ENCODE measurements around the gene CDKN2A. TPM values are rescaled to one million over a fixed set of nuclear protein-coding genes. Genes with fewer than 3 reads are reported as not detected.
A peak's percentile ranks its signal among the peaks of the same experiment; 100 is the strongest.

The CDKN2A gene
- total and polyA plus RNA-seq, 5 donors from 2014 or later: 9.6 to 22.5 (median 16.5) TPM

DNA sequence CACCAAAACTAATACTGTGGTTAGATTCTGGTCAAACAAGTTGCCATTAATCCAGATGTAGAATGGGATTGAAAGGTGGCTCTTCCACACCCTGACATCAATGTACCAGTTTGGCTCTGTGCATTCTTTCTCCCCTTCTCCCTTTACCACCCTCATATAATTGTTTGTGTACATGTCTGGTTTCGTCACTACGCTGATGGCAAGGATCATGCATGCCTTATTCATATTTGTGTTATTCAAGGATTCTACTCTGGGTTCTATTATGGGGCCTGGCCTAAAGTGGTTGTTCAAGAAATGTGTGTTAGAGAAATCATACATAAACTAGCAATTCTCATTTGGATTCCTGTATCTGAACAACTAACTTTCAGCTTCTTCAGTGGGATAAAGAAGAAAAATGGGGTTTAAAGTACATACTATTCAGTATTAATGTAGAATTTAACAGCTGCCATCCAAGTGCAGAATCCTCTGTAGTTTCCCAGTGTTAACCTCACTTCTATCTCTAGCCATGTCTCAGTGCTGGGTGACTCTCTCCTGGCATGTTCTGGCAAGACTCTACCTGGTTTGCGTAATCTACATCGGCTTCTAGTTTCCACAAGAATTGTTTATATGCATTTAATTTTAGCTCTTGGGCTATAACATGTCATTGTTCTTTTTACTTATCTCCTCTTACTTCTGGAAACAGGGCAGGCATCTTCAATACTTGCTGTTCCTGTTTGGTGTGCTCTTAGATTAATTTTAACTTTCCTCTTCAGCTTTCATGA, 42.9 kb upstream of the CDKN2A start:
- H3K27me3 Mint-ChIP-seq: peaks cover 6% of the 10 kb centered on the region
- peak overlapping the region in 1 of 3 donors; percentile 27 for H3K27ac Mint-ChIP-seq
- no peaks in the 10 kb centered on the region for H3K9me3 ChIP-seq (ENCODE audit: control insufficient read depth in 2 of 2, low read length in 2 of 2)
- no peak overlapping the region for H3K4me3 ChIP-seq (ENCODE audit: low read depth, low read length)
- H3K27ac ChIP-seq (ENCODE audit: insufficient read depth, low read length, poor library complexity, severe bottlenecking): no peak overlapping the region
- H3K4me1 Mint-ChIP-seq: peaks cover 0 to 17% (median 10%) of the 10 kb centered on the region in 4 donors
- no peaks in the 10 kb centered on the region for H3K4me1 ChIP-seq (ENCODE audit: control insufficient read depth, insufficient read depth, low read length, poor library complexity, severe bottlenecking)
- no peaks in the 10 kb centered on the region for H3K27me3 ChIP-seq (ENCODE audit: control insufficient read depth, insufficient read depth, low read length)
- peaks cover 3% of the 10 kb centered on the region for H3K36me3 Mint-ChIP-seq
- no peak overlapping the region for H3K4me3 Mint-ChIP-seq
- no peaks in the 10 kb centered on the region for H3K36me3 ChIP-seq (ENCODE audit: control insufficient read depth, insufficient read depth, low read length)
- H3K9me3 Mint-ChIP-seq: no peaks in the 10 kb centered on the region
- ATAC-seq (ENCODE audit: low read depth in 2 of 2) (no peak), DNase-seq (no peak)

DNA sequence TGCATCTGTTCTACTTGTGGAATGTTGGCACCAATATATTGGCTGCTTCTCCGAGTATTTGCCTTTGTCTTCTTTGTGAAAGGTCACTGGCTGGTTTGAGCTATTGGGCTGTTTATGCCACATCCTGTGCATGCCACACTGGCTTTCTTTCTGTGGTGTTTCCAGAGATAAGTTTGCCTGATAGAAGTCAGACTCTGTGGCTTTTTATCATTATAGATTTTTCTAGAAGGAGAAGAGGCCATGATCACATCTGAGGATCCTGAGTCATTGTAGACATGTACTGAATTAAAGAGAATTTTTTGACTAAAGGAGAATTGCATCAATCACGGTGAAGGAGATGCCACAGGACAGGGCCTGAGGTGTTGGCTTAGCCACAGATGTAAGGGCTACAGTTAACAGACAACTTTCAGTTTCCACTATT, 41.4 kb upstream of the CDKN2A start:
- Histone ChIP-seq H3K4me1 (ENCODE audit: control insufficient read depth, insufficient read depth, low read length, poor library complexity, severe bottlenecking) (no peaks in the 10 kb centered on the region), H3K27me3 (ENCODE audit: control insufficient read depth, insufficient read depth, low read length) (no peaks in the 10 kb centered on the region), H3K27ac (ENCODE audit: insufficient read depth, low read length, poor library complexity, severe bottlenecking) (no peak overlapping the region), H3K4me3 (ENCODE audit: low read depth, low read length) (no peak overlapping the region), H3K9me3 (ENCODE audit: control insufficient read depth in 2 of 2, low read length in 2 of 2) (no peaks in the 10 kb centered on the region), H3K36me3 (ENCODE audit: control insufficient read depth, insufficient read depth, low read length) (no peaks in the 10 kb centered on the region)
- ATAC-seq (ENCODE audit: low read depth in 2 of 2) (no peak), DNase-seq (peak in 1 of 3 donors; percentile 41)
- H3K4me3 Mint-ChIP-seq: no peak overlapping the region
- peaks cover under 1% of the 10 kb centered on the region for H3K27me3 Mint-ChIP-seq
- H3K9me3 Mint-ChIP-seq: no peaks in the 10 kb centered on the region
- H3K4me1 Mint-ChIP-seq: peaks cover 0 to 11% (median 1%) of the 10 kb centered on the region in 4 donors
- no peak overlapping the region for H3K27ac Mint-ChIP-seq
- peaks cover 4% of the 10 kb centered on the region for H3K36me3 Mint-ChIP-seq

DNA sequence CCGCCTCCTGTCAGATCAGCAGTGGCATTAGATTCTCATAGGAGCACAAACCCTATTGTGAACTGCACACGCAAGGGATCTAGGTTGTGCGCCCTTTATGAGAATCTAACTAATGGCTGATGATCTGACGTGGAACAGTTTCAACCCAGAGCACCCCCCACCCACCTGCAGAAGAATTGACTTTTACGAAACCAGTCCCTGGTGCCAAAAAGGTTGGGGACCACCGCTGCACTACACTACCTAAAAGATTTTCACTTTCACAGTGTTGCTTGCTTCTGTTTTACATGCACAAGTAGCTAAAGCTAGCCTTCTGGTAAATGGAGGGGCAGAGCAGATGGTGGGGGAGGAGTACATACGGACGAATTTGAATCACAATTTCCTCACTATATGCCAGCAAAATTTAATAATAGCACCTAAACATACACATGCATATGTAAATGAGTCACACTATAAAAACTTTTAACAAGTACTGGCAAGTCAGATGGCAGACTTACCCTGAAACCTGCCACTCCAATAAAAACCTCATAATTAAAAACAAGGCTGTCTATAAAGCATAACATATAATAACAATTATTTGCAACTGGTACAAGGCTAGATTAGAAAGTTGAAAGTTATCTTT, 38.9 kb upstream of the CDKN2A start:
- Mint-ChIP-seq H3K4me1 (peaks cover 0 to 11% (median 2%) of the 10 kb centered on the region in 4 donors), H3K27me3 (no peaks in the 10 kb centered on the region), H3K27ac (no peak overlapping the region), H3K9me3 (no peaks in the 10 kb centered on the region), H3K4me3 (no peak overlapping the region), H3K36me3 (peaks cover 4% of the 10 kb centered on the region)
- no peaks in the 10 kb centered on the region for H3K36me3 ChIP-seq (ENCODE audit: control insufficient read depth, insufficient read depth, low read length)
- DNase-seq (no peak), ATAC-seq (ENCODE audit: low read depth in 2 of 2) (no peak)
- no peaks in the 10 kb centered on the region for H3K4me1 ChIP-seq (ENCODE audit: control insufficient read depth, insufficient read depth, low read length, poor library complexity, severe bottlenecking)
- H3K27me3 ChIP-seq (ENCODE audit: control insufficient read depth, insufficient read depth, low read length): no peaks in the 10 kb centered on the region
- H3K27ac ChIP-seq (ENCODE audit: insufficient read depth, low read length, poor library complexity, severe bottlenecking): no peak overlapping the region
- no peaks in the 10 kb centered on the region for H3K9me3 ChIP-seq (ENCODE audit: control insufficient read depth in 2 of 2, low read length in 2 of 2)
- H3K4me3 ChIP-seq (ENCODE audit: low read depth, low read length): no peak overlapping the region

DNA sequence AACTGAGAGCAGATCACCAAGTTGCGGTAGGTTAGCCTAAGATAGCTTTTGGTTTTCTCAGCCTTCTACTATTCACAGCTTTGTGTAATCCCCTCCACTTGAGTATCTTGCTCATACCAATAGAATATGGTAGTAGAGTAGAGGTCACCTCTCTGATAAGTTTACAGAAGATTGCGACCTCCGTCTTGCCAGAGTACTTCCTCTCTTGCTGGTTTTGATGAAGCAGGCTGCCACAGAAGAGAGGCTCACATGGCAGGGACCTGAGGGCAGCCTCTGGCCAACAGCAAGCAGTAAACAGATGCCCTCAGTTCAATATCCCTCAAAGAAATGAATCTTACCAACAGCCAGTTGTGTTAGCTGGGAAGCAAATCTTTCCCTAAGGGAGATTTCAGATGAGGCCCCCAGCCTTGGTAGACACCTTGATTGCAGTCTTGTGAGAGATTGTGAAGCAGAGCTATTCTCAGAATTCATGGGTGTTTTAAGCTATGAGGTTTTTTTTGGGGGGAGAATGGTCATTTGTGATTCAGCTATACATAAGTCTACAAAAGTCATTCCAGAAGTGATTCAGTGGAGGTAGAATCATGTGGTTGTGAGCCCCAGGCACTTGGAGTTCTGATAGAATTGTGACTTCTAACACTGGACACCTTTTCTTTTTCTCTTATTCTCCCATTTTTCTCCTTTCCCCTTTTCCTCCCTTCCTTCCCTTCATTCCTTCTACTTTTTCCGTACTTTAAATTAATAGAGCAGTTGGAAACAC, 37.6 kb upstream of the CDKN2A start:
- no peak for DNase-seq
- Mint-ChIP-seq H3K27ac (no peak overlapping the region), H3K9me3 (no peaks in the 10 kb centered on the region), H3K4me3 (no peak overlapping the region), H3K36me3 (peaks cover 4% of the 10 kb centered on the region), H3K4me1 (peaks cover 0 to 11% (median 2%) of the 10 kb centered on the region in 4 donors), H3K27me3 (no peaks in the 10 kb centered on the region)
- no peaks in the 10 kb centered on the region for H3K27me3 ChIP-seq (ENCODE audit: control insufficient read depth, insufficient read depth, low read length)
- H3K4me3 ChIP-seq (ENCODE audit: low read depth, low read length): no peak overlapping the region
- H3K9me3 ChIP-seq (ENCODE audit: control insufficient read depth in 2 of 2, low read length in 2 of 2): no peaks in the 10 kb centered on the region
- H3K4me1 ChIP-seq (ENCODE audit: control insufficient read depth, insufficient read depth, low read length, poor library complexity, severe bottlenecking): no peaks in the 10 kb centered on the region
- H3K27ac ChIP-seq (ENCODE audit: insufficient read depth, low read length, poor library complexity, severe bottlenecking): no peak overlapping the region
- ATAC-seq (ENCODE audit: low read depth in 2 of 2): no peak
- no peaks in the 10 kb centered on the region for H3K36me3 ChIP-seq (ENCODE audit: control insufficient read depth, insufficient read depth, low read length)

DNA sequence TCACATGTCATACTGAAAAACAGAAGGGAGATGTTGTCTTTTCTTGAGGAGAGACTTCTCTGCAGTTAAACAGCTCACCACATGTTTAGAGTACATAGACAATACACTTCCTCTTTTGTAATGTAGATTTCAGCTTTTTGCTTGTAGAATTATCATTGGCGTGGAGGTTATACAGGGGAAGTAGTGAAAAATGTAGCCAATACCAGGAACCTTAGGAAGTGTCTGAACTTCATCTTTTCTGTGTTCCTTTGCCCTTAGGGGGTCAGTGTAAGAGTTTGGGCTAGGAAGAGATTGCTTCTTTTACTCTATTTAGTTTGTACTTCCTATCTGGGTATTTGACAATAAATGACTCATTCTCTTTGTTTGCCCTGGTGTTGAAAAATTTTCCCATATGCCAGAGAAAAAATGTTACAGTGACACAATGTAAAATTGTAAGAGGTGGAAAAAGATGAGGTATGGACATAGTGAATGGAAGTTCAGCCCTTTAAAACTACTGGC, 36.0 kb upstream of the CDKN2A start:
- H3K9me3 Mint-ChIP-seq: no peaks in the 10 kb centered on the region
- Histone ChIP-seq H3K27ac (ENCODE audit: insufficient read depth, low read length, poor library complexity, severe bottlenecking) (no peak overlapping the region), H3K36me3 (ENCODE audit: control insufficient read depth, insufficient read depth, low read length) (no peaks in the 10 kb centered on the region), H3K4me3 (ENCODE audit: low read depth, low read length) (no peak overlapping the region), H3K9me3 (ENCODE audit: control insufficient read depth in 2 of 2, low read length in 2 of 2) (no peaks in the 10 kb centered on the region), H3K27me3 (ENCODE audit: control insufficient read depth, insufficient read depth, low read length) (peaks cover 2% of the 10 kb centered on the region), H3K4me1 (ENCODE audit: control insufficient read depth, insufficient read depth, low read length, poor library complexity, severe bottlenecking) (no peaks in the 10 kb centered on the region)
- H3K27ac Mint-ChIP-seq: no peak overlapping the region
- no peaks in the 10 kb centered on the region for H3K27me3 Mint-ChIP-seq
- ATAC-seq (ENCODE audit: low read depth in 2 of 2): no peak
- H3K4me3 Mint-ChIP-seq: no peak overlapping the region
- DNase-seq: peak in 1 of 3 donors; percentile 45
- peaks cover 0 to 6% (median 2%) of the 10 kb centered on the region in 4 donors for H3K4me1 Mint-ChIP-seq
- H3K36me3 Mint-ChIP-seq: peaks cover 4% of the 10 kb centered on the region

DNA sequence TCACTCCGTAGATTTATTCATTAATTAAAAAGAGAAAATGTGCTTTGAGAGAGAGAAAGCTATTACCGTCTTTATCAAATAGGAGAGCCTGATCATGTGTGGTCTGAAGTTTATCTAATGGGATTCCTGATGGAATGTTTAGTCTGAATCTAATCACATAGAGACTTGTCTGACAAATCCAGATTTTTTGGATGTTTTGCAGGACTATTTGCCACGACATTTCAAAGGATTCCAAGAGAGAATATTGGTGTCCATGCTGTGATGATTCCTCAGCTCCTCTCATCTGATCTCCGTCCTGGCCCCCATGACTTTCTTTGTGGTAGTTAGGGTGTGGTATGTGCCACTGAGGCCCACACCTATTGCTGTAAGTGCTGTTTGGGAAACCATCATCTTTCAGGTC, 35.0 kb upstream of the CDKN2A start:
- Mint-ChIP-seq H3K27ac (no peak overlapping the region), H3K4me1 (peaks cover 0 to 2% (median 0%) of the 10 kb centered on the region in 4 donors)

DNA sequence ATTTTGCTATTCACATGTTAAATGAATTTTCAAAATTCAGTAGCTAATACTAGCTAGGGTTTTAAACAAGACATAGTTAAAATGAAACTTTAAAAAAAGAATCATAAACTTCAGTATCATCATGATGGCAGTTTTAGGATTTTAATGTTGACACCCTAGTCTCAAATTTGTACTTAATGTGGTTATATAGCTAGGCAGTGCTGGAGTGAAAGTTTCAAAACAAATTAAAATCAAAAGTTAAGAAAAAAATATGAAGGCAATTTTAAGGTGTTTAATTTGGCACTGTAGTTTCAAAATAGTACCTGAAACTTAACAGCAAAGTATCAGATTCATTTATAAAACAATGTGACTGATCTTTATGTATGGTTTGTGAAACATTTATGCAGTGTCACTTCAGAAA, 34.2 kb upstream of the CDKN2A start:
- Mint-ChIP-seq H3K4me3 (no peak overlapping the region), H3K27ac (no peak overlapping the region), H3K36me3 (peaks cover 4% of the 10 kb centered on the region), H3K27me3 (peaks cover 4% of the 10 kb centered on the region), H3K9me3 (no peaks in the 10 kb centered on the region), H3K4me1 (peaks cover 0 to 2% (median 0%) of the 10 kb centered on the region in 4 donors)
- DNase-seq (no peak), ATAC-seq (ENCODE audit: low read depth in 2 of 2) (no peak)
- Histone ChIP-seq H3K27me3 (ENCODE audit: control insufficient read depth, insufficient read depth, low read length) (peaks cover 7% of the 10 kb centered on the region), H3K4me1 (ENCODE audit: control insufficient read depth, insufficient read depth, low read length, poor library complexity, severe bottlenecking) (no peaks in the 10 kb centered on the region), H3K36me3 (ENCODE audit: control insufficient read depth, insufficient read depth, low read length) (no peaks in the 10 kb centered on the region), H3K9me3 (ENCODE audit: control insufficient read depth in 2 of 2, low read length in 2 of 2) (no peaks in the 10 kb centered on the region), H3K4me3 (ENCODE audit: low read depth, low read length) (no peak overlapping the region), H3K27ac (ENCODE audit: insufficient read depth, low read length, poor library complexity, severe bottlenecking) (no peak overlapping the region)

More for the DNA sequence above, 35.0 kb upstream of the CDKN2A start:
- no peak overlapping the region for H3K4me3 ChIP-seq (ENCODE audit: low read depth, low read length)
- ATAC-seq (ENCODE audit: low read depth in 2 of 2) (no peak), DNase-seq (no peak)
- no peaks in the 10 kb centered on the region for H3K27me3 Mint-ChIP-seq
- no peak overlapping the region for H3K4me3 Mint-ChIP-seq
- no peaks in the 10 kb centered on the region for H3K9me3 ChIP-seq (ENCODE audit: control insufficient read depth in 2 of 2, low read length in 2 of 2)
- H3K4me1 ChIP-seq (ENCODE audit: control insufficient read depth, insufficient read depth, low read length, poor library complexity, severe bottlenecking): no peaks in the 10 kb centered on the region
- H3K36me3 Mint-ChIP-seq: peaks cover 4% of the 10 kb centered on the region
- no peak overlapping the region for H3K27ac ChIP-seq (ENCODE audit: insufficient read depth, low read length, poor library complexity, severe bottlenecking)
- H3K36me3 ChIP-seq (ENCODE audit: control insufficient read depth, insufficient read depth, low read length): no peaks in the 10 kb centered on the region
- H3K9me3 Mint-ChIP-seq: no peaks in the 10 kb centered on the region
- H3K27me3 ChIP-seq (ENCODE audit: control insufficient read depth, insufficient read depth, low read length): peaks cover 5% of the 10 kb centered on the region

All from CD4-positive, CD25-positive, alpha-beta regulatory T cell (primary cell).